K562 (cell line): Measurements from ENCODE around the gene ACP5. TPM values are rescaled to one million over a fixed set of nuclear protein-coding genes. Genes with fewer than 3 reads are reported as not detected.

Experiments used
- CHD7 ChIP-seq: fragments of 200-600 bp; sonication (generic); IDR thresholded peaks from one replicate; pipeline ENCODE4 v1.6.1; 2012; ENCODE audit warnings: mild to moderate bottlenecking, low read depth, low read length, inconsistent platforms
- CTCF ChIP-seq, 3 experiments: IDR thresholded peaks in 2 of 3; conservative IDR thresholded peaks in 1 of 3; 2 replicates each; pipeline ENCODE4 v1.5.1; 2011 to 2012; ENCODE audit warnings: low read length in 3 of 3, mild to moderate bottlenecking in 3 of 3, control low read depth in 2 of 3, improper control_type of control experiment in 1 of 3, inconsistent platforms in 1 of 3, low read depth in 1 of 3, mixed read lengths in 1 of 3, moderate library complexity in 1 of 3; ENCODE audit not compliant: insufficient read depth in 2 of 3
- HMG20A ChIP-seq: fragments of 450-650 bp; formaldehyde crosslinking; conservative IDR thresholded peaks from 2 replicates; pipeline ENCODE4 v1.4.0; 2020; ENCODE audit warnings: mild to moderate bottlenecking, mixed read lengths
- SETDB1 ChIP-seq: IDR thresholded peaks from one replicate; pipeline ENCODE4 v1.6.1; 2012; ENCODE audit warnings: low read length, control low read depth, inconsistent platforms
- USF2 ChIP-seq: sonication (generic); formaldehyde crosslinking; IDR thresholded peaks from 2 replicates; pipeline ENCODE4 v1.5.0; 2020; ENCODE audit warnings: missing genetic modification reagents
- ZBTB12 ChIP-seq: fragments of 250-450 bp; sonication (Bioruptor Pico); IDR thresholded peaks from 2 replicates; pipeline ENCODE4 v1.4.0; 2020
- ZNF133 ChIP-seq: fragments of 250-450 bp; sonication (Bioruptor Pico); IDR thresholded peaks from 2 replicates; pipeline ENCODE4 v1.4.0; 2020; ENCODE audit warnings: mild to moderate bottlenecking
- ZNF165 ChIP-seq: fragments of 250-450 bp; sonication (Bioruptor Pico); IDR thresholded peaks from 2 replicates; pipeline ENCODE4 v1.4.0; 2020; ENCODE audit warnings: borderline replicate concordance
- ZNF212 ChIP-seq: fragments of 450-650 bp; formaldehyde crosslinking; IDR thresholded peaks from 2 replicates; pipeline ENCODE4 v1.4.0; 2020; ENCODE audit warnings: mild to moderate bottlenecking
- ZNF274 ChIP-seq: IDR thresholded peaks from 2 replicates; pipeline ENCODE4 v1.6.1; 2011; ENCODE audit warnings: low read depth, mild to moderate bottlenecking, low read length, moderate library complexity, borderline replicate concordance
- polyA plus RNA-seq, 8 experiments: library from polyadenylated mRNA; depleted of rRNA in 4 of 8; stranded (reverse) in 5 of 8; unstranded in 3 of 8; fragments of >200 nt; fragmentation: Nextera tagmentation in 2 of 8; fragmentation: Illumina TruSeq in 1 of 8; extraction: Ambion mirVana in 2 of 8; extraction: Trizol in 1 of 8; gene quantifications; 2 replicates each; pipeline versions ENCODE4 v1.2.1 to v1.2.3, GENCODE V29; 2011 to 2014; ENCODE audit warnings: inconsistent platforms in 1 of 8, missing spikeins in 1 of 8
- total RNA-seq, 7 experiments: library from RNA; depleted of rRNA in 6 of 7; stranded (reverse); fragments of >200 nt in 6 of 7; fragmentation: Illumina TruSeq in 2 of 7; extraction: Trizol in 2 of 7; gene quantifications; 2 replicates each; pipeline versions ENCODE4 v1.2.1 to v1.2.3, GENCODE V29; 2011 to 2021; ENCODE audit warnings: low replicate concordance in 1 of 7

Gene ACP5
- total and polyA plus RNA-seq, 9 of the 15 experiments (the other 6 are each of a cell fraction or from before 2014, with no cell fraction given) = 0.06 to 1.1 (median 0.31) TPM; not detected in 1

GRCh38 chr19:11558881-11559828 is 18.3 kb downstream of the ACP5 start, which contains the start of gene ELOF1 (continued):
- TF ChIP-seq CTCF (IDR thresholded peaks at IDR 0.05 in 2 of 3, conservative IDR thresholded peaks at IDR 0.05 in 1 of 3; ENCODE audit: insufficient read depth in 2 of 3, low read depth in 1 of 3, low read length in 3 of 3) (peak in 2 of 3 experiments; percentile 20 to 25; a peak in 4 of 6 replicates), ZNF274 (no peak), ZNF133 (no peak), HMG20A (CRISPR knock-in tag) (no peak), CHD7 (no peak), USF2 (CRISPR knock-in tag) (no peak), ZBTB12 (CRISPR knock-in tag) (no peak), ZNF165 (CRISPR knock-in tag) (no peak), SETDB1 (no peak), ZNF212 (CRISPR knock-in tag) (no peak)
